Measurements from ENCODE around the gene CGB8.
A peak's percentile ranks its signal among the peaks of the same experiment; 100 is the strongest.

CGB8 gene

GRCh38 chr19:49064029-49064629 is 15.2 kb upstream of the CGB8 start:
- peak overlapping the region; percentile 37 for H3K4me3 ChIP-seq (ENCODE audit: low read depth, low read length)
- TF ChIP-seq CTCF (IDR thresholded peaks at IDR 0.05; ENCODE audit: low read depth, low read length): no peak

GRCh38 chr19:49061445-49061844 is 12.5 kb upstream of the CGB8 start:
- TF ChIP-seq CTCF (IDR thresholded peaks at IDR 0.05; ENCODE audit: low read depth, low read length): no peak

GRCh38 chr19:49061000-49061399 is 12.1 kb upstream of the CGB8 start:
- no peak for TF ChIP-seq CTCF (IDR thresholded peaks at IDR 0.05; ENCODE audit: low read depth, low read length)
- no peak overlapping the region for H3K4me3 ChIP-seq (ENCODE audit: low read depth, low read length)

More at GRCh38 chr19:49061445-49061844, 12.5 kb upstream of the CGB8 start:
- H3K4me3 ChIP-seq (ENCODE audit: low read depth, low read length): no peak overlapping the region

GRCh38 chr19:49059053-49059452 is 10.1 kb upstream of the CGB8 start:
- TF ChIP-seq CTCF (IDR thresholded peaks at IDR 0.05; ENCODE audit: low read depth, low read length): no peak
- no peak overlapping the region for H3K4me3 ChIP-seq (ENCODE audit: low read depth, low read length)

GRCh38 chr19:49058562-49058961 is 9.7 kb upstream of the CGB8 start:
- no peak overlapping the region for H3K4me3 ChIP-seq (ENCODE audit: low read depth, low read length)

GRCh38 chr19:49057636-49058234 is 8.8 kb upstream of the CGB8 start, which contains the start of gene CGB7:
Gene CGB7, minus strand, starts transcription at chr19:49057749. Its CDS starts 2,374 bp downstream, at chr19:49055375.
- no peak for TF ChIP-seq CTCF (IDR thresholded peaks at IDR 0.05; ENCODE audit: low read depth, low read length)
- peak within 1 kb of the TSS; percentile 69 for H3K4me3 ChIP-seq (ENCODE audit: low read depth, low read length)

More at GRCh38 chr19:49058562-49058961, 9.7 kb upstream of the CGB8 start:
- TF ChIP-seq CTCF (IDR thresholded peaks at IDR 0.05; ENCODE audit: low read depth, low read length): no peak

- peak overlapping the region; percentile 69 for H3K4me3 ChIP-seq (ENCODE audit: low read depth, low read length)
Observed at GRCh38 chr19:49056902-49057596, 8.1 kb upstream of the CGB8 start.

All from WI38 (cell line).